HG03442 (cell line): ENCODE measurements around the gene FXYD7.
"Not testable (repeated sequence)": the region's sequence is repeated elsewhere in the genome, so short reads cannot be mapped to it uniquely, and the experiment has no call there.

Source experiments
- ATAC-seq: cut with Tn5 transposase; IDR thresholded peaks from one replicate; pipeline ENCODE4 v1.9.1; 2021; ENCODE audit warnings: mild to moderate bottlenecking, moderate library complexity; ENCODE audit not compliant: unreplicated experiment

Gene FXYD7

DNA sequence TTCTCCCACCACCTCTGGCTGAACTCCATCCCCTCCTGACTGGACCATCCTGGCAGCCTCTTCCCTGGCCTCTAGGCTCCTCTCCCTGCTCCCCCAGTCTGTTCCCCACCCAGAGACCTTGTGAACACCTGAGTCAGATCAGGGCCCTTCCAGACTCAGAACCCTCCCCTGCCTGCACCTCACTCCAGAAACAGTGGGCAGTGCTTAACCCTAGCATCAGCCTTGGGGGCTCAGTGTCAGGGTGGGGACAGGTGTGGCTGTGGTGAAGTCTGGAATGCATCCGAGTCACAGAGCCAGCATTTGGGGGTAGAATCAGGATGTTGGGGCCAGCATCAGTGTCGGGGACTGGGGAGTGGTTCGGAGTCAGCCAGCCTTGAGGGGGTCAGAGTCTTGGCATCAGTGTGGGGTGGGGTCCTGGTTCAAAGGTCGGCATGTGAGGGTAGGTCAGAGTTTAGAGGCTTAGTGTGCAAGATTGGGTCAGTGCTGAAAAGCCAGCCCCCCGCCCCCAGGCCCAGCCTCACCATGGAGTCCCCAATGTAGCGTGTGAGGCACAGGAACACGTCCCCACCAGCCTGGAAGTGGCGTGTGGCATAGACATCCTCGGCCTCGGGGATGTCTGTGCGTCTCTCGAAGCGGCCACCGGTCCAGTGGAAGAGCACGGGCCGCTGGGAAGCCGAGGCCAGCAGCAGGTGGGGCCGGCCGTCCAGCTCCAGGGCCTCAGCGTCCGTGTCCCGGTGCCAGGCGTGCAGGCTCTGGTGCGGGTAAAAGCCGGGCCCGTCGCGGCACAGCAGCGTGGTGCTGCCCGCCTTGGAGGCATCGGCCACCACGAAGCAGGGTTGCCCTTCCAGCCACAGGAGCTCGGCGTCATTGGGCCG, 17.1 kb upstream of the FXYD7 start:
- no peak for ATAC-seq

- ATAC-seq, result no peak
Observed at GRCh38 chr19:35126624-35126959, 16.5 kb upstream of the FXYD7 start.

DNA sequence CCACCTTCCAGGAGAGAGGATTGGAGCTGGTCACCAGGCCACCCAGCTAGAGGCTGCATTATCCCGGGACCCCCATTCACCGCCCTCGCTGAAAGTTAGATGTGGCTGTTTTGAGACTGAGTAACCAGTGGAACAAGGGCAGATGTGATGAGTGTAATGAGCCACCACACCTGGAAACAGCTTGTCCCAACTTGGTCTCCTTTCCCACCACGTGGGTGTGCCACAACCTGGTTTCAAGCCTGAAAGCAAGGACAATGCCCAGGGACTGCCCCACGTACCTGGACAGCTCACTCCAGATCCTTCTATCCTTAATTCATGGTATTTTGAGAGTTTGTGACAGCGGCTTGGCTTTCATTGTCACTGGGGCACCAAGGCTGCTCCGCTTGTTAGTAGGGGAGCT, 15.2 kb upstream of the FXYD7 start:
- ATAC-seq, result no peak

DNA sequence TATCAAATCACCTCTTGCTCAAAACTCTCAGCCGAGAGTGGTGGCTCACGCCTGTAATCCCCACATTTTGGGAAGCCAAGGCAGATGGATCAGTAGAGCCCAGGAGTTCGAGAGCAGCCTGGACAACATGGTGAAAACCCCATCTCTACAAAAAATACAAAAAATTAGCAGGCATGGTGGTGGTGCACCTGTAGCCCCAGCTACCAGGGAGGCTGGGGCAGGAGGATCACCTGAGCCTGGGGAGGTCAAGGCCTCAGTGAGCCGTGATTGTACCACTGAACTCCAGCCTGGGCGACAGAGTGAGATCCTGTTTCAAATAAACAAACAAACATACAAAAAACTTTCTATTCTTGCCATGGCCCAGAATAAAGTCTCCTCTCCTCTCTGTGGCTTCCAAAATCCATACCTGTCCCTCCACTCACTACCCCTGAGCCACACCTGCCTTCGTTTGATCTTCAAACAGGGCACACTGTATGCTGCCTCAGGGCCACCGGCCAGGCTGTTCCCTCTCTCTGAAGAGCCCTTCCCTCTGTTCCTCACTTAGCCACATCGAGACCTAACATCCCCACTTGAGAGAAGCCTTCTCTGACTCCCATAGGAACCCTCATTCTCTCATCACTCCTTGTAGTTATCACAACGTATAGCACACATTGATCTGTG, 14.5 kb upstream of the FXYD7 start:
- no peak for ATAC-seq

- ATAC-seq, result not testable (repeated sequence)
Observed at GRCh38 chr19:35129724-35130274, 13.3 kb upstream of the FXYD7 start.

GRCh38 chr19:35130761-35131720, 12.0 kb upstream of the FXYD7 start:
- no peak for ATAC-seq

DNA sequence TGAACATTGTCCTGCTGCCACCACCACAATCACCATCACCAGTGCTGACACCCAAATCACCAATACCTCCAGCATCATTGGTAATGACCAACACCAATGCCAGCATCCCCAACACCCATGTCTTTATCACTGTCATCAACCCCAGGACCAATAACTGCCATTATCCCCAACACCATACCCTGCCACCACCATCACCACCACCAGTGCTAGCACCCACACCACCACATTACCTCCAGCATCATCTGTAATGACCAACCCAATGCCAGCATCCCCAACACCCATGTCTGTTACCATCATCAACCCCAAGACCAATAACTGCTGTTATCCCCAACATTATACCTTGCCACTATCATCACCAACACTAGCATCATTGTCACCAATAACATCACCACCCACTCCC, 10.8 kb upstream of the FXYD7 start:
- no peak for ATAC-seq

- no peak for ATAC-seq
Observed at GRCh38 chr19:35133826-35134225, 9.2 kb upstream of the FXYD7 start.

- no peak for ATAC-seq
Observed at GRCh38 chr19:35134601-35135242, 8.3 kb upstream of the FXYD7 start, which contains the start of gene LGI4. LGI4 (minus strand) TSS chr19:35135059; CDS start chr19:35134680, 379 bp downstream.

GRCh38 chr19:35135389-35135909, 7.6 kb upstream of the FXYD7 start:
- ATAC-seq, result no peak

DNA sequence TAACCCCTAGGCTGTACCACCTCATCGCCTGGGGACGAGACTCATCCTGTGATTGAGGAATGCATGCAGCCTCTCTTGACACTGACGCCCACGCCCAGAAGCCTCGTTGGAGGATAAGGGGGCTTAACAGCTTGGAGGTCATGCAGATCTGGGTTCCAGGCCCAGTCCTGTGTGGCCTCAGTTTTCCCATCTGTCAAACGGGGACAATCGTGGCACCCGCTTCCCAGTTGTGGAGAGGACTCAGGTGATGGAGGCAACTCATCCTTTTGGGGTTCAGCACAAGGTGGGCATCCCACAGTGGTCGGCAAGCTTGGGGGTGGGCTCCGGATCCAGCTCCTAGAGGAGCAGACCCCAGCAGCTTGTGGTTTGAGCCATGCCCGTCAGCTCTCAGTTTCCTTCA, 6.8 kb upstream of the FXYD7 start:
- ATAC-seq, result no peak

DNA sequence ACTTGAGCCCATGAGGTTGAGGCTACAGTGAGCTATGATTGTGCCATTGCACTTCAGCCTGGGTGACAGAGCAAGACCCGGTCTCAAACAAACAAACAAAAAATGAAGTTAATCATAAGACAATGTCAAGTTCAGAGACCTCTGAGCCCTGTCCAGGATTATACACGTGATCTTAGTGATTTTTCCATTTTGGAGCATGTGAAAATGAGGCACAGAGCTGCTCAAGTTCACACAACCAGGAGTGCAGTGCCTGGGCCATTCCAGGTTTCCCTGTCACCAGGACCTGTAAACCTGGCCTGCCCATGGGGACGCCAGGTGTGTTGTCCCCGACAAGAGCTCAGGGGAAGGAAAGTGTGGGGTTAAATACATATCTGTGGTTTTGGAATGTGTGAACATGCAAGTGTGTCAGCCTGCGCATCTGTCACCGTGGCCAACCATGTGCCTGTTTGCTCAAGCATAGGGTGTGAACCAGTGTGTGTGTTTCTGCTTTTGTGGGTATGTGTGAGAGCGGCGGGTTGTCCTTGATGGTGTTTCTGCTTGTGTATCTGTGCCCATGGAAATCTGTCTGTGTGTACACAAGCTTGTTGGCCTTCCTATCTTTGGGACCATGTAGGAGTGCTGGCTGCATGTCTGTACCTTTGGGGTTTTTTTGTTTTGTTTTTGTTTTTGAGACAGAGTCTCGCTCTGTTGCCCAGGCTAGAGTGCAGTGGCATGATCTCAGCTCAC, 5.9 kb upstream of the FXYD7 start:
- ATAC-seq, result no peak

- no peak for ATAC-seq
Observed at GRCh38 chr19:35138305-35138892, 4.7 kb upstream of the FXYD7 start, which contains the start of gene FXYD1. FXYD1 (plus strand) TSS chr19:35138824; CDS start chr19:35140080, 1,256 bp downstream.

DNA sequence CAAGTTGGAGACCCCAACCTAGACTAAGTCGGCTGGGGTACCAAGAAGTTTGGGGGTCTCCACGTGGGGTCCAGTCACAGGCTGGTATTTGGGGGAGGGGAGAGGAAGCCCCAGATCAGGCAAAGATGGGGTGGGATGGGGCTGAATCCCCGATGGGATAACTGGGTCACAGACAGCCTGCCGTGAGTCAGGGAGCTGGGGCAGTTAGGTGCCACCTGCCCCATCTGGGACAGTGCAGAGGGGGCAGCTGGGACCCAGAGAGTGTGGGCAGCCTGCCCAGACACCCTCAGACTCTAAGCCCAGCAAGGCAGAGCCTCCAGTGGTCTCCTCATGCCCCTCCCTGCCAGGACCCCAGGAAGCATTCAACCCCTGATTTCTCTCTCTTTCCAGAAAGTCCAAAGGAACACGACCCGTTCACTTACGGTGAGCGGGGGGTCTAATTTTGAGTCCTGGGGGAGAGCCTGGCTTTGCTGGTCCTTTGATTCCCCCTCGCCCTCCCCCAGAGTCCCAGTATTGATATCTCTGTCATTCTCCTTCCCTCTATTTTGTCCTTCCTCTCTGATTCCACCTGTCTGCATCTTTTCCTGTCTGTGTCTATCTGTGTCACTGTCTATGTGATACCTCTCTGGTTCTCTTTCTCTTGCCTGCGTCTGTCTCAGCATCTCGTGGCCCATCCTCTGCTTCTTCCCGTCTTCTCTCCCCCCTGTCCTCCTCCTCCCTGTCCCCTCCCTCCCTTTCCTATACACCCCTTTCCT, 2.7 kb upstream of the FXYD7 start:
- ATAC-seq, result no peak

DNA sequence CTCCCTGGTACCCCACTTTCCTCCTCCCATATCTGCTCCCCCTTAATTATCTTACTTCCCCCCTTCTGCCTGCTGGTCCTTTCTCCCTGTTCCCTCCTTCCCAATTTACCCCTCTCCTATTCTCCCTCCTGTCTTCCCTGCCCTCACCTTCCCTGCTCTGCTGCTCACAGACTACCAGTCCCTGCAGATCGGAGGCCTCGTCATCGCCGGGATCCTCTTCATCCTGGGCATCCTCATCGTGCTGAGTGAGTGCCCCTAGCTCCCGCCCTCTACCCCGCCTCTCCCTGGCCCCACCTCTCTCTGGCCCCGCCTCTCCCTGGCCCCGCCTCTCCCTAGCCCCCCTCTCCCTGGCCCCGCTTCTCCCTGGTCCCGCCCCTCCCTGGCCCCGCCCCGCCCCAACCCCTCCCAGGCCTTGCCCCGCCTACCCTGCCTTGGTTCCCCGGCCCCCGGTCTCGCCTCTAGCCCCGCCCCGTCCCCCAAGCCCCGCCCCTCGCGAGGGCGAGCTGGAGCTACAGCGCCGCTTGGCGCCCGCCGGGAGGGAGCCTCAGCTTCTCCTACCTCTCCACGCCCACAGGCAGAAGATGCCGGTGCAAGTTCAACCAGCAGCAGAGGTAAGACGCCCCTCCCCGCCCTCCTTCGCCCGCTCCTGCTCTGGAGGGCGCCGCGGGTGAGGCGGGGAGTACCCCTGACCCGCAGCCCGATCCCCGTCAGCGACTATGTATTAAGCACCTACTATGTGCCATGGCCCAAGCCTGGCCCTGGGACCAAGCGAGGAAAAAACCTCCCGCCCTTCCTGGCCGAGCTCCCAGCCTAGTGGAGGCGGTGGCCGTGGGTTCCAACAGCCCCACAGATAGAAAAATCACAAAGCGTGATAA, 1.9 kb upstream of the FXYD7 start:
- peak; percentile 45 for ATAC-seq

GRCh38 chr19:35141837-35142605, 1.0 kb upstream of the FXYD7 start:
- no peak for ATAC-seq
